ENCODE measurements around the gene ADORA1. TPM values are rescaled to one million over a fixed set of nuclear protein-coding genes. Genes with fewer than 3 reads are reported as not detected.

ADORA1 gene
- polyA plus RNA-seq, 1 donor (not counting 4 experiments of a cell fraction or from before 2014, with no cell fraction given): 0.09 TPM

DNA sequence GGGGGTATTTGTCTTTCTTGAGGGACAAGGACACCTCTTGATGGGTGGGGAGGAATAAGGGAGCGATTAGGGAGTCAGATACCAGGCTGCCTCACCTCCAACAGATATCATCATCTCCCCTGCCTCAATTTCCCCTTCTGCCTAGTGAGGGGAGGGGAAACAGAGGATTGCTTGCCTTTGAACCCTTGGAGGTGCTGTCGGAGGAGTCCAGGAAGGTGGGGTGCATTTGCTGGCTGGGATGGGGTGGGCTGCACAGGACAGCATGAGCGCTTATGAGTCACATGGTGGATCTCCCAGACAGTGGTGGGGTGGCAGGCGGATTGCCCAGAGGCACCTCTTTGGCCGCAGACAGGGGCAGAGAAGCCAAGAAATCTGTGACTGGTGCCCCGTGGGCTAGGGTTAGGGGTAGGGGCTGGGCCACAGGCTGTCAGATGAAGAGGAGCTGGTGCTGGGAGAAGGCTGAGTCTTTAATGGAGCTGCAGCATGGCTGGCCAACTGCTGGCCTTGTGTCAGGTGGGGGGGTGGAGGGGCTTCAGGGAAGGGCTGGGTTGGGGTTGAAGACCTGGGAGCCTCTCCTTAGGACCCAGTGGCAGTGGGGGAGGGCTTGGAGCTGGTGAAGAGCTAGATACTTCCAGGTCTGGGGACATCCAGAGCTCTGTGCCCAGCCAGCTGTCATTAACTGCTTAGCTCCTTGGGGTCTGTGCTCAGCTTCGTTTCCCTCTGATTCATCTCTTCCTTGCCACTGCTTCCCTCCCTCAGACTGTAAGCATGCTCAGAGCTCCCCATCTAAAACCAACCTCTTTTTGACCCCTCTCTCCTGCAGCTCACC lies 7.0 kb upstream of the ADORA1 start:
- no peak overlapping the region for H2AFZ ChIP-seq (ENCODE audit: control insufficient read depth, low read length)
- no peaks in the 10 kb centered on the region for H3K9me3 ChIP-seq (ENCODE audit: control insufficient read depth, low read depth, low read length)
- no peak overlapping the region for H3K4me2 ChIP-seq (ENCODE audit: control insufficient read depth, extremely low read depth, insufficient read depth, low read depth, low read length)
- DNase-seq (ENCODE audit: low read depth, low spot score) (no peak), FAIRE-seq (no peak)
- no peak overlapping the region for H3K9ac ChIP-seq (ENCODE audit: control insufficient read depth, extremely low read depth, insufficient read depth, low read length)
- H3K27me3 ChIP-seq (ENCODE audit: control insufficient read depth, extremely low read depth, insufficient read depth, low read length): peaks cover 52% of the 10 kb centered on the region
- no peak overlapping the region for H3K27ac ChIP-seq (ENCODE audit: control insufficient read depth, insufficient read depth, low read length)
- H3K36me3 ChIP-seq (ENCODE audit: control insufficient read depth in 2 of 2, extremely low read depth in 1 of 2, insufficient read depth in 2 of 2, low read length in 2 of 2): no peaks in the 10 kb centered on the region
- dilution Hi-C loops (cut with MboI; ENCODE audit: extremely low pct_ligation_motif_present, low sequenced_read_pairs): no loop called here
- TF ChIP-seq EZH2 (IDR thresholded peaks at IDR 0.05; ENCODE audit: low read length): no peak
- TF ChIP-seq, protein P1, sequence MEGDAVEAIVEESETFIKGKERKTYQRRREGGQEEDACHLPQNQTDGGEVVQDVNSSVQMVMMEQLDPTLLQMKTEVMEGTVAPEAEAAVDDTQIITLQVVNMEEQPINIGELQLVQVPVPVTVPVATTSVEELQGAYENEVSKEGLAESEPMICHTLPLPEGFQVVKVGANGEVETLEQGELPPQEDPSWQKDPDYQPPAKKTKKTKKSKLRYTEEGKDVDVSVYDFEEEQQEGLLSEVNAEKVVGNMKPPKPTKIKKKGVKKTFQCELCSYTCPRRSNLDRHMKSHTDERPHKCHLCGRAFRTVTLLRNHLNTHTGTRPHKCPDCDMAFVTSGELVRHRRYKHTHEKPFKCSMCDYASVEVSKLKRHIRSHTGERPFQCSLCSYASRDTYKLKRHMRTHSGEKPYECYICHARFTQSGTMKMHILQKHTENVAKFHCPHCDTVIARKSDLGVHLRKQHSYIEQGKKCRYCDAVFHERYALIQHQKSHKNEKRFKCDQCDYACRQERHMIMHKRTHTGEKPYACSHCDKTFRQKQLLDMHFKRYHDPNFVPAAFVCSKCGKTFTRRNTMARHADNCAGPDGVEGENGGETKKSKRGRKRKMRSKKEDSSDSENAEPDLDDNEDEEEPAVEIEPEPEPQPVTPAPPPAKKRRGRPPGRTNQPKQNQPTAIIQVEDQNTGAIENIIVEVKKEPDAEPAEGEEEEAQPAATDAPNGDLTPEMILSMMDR (optimal IDR thresholded peaks at IDR 0.05 in 1 of 3, IDR thresholded peaks at IDR 0.05 in 1 of 3, conservative IDR thresholded peaks at IDR 0.05 in 1 of 3; ENCODE audit: extremely low read depth in 1 of 3, insufficient read depth in 2 of 3, low read length in 3 of 3): no peak
- no peaks in the 10 kb centered on the region for H3K4me1 ChIP-seq (ENCODE audit: control insufficient read depth, extremely low read depth, insufficient read depth, low read length)
- no peaks in the 10 kb centered on the region for H3K9me1 ChIP-seq (ENCODE audit: control insufficient read depth, extremely low read depth, insufficient read depth, low read length)
- H3K79me2 ChIP-seq (ENCODE audit: control insufficient read depth, insufficient read depth, low read length): no peaks in the 10 kb centered on the region
- no peaks in the 10 kb centered on the region for H4K20me1 ChIP-seq (ENCODE audit: control insufficient read depth, extremely low read depth, insufficient read depth, low read length)
- no peak overlapping the region for H3K4me3 ChIP-seq (ENCODE audit: control insufficient read depth in 2 of 3, extremely low read depth in 1 of 3, insufficient read depth in 2 of 3, low read depth in 1 of 3, low read length in 3 of 3)

DNA sequence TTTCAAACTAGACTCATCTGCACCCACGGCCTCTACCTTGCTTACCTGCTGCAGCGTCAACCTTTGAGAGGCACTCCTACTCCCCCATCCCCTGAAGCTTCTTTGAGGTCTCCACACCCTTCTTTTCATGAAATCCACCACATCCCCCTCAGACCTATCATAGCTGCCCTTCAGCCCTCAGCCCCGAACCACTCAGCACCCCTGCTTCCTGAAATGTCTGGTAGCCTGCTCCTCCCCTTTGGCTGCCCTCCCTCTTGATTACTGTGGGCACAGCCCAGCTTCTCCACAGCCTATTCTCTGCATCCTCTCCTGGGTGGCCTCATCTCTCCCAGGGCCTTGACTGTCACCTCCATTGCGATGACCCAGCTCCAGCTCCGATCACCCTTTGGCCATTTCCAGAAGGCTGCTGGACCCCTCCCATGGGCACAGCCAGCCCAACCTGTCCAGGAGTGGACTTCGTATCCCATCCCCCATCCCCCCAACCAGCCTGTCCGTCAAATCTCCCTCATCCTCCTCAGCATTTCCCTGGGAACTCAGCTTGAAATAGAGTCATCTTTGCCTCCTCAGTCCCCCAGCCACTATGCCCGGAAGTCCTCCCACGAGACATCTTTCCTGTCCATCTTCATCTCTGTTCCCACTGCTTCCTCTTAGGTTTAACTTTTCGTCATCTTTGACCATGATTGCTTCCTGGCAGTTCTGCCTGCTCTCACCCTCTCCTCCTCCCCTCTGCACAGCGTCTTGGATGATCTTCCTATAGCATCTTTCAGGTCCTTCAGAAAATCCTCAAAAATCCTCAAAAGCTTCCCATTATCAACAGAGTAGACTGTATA lies 6.1 kb upstream of the ADORA1 start:
- Histone ChIP-seq H3K79me2 (ENCODE audit: control insufficient read depth, insufficient read depth, low read length) (no peaks in the 10 kb centered on the region), H3K9me3 (ENCODE audit: control insufficient read depth, low read depth, low read length) (no peaks in the 10 kb centered on the region), H3K4me3 (ENCODE audit: control insufficient read depth in 2 of 3, extremely low read depth in 1 of 3, insufficient read depth in 2 of 3, low read depth in 1 of 3, low read length in 3 of 3) (no peak overlapping the region), H4K20me1 (ENCODE audit: control insufficient read depth, extremely low read depth, insufficient read depth, low read length) (no peaks in the 10 kb centered on the region), H3K9me1 (ENCODE audit: control insufficient read depth, extremely low read depth, insufficient read depth, low read length) (no peaks in the 10 kb centered on the region), H3K27ac (ENCODE audit: control insufficient read depth, insufficient read depth, low read length) (no peak overlapping the region), H3K36me3 (ENCODE audit: control insufficient read depth in 2 of 2, extremely low read depth in 1 of 2, insufficient read depth in 2 of 2, low read length in 2 of 2) (no peaks in the 10 kb centered on the region), H3K27me3 (ENCODE audit: control insufficient read depth, extremely low read depth, insufficient read depth, low read length) (peaks cover 55% of the 10 kb centered on the region), H2AFZ (ENCODE audit: control insufficient read depth, low read length) (no peak overlapping the region), H3K4me1 (ENCODE audit: control insufficient read depth, extremely low read depth, insufficient read depth, low read length) (no peaks in the 10 kb centered on the region), H3K4me2 (ENCODE audit: control insufficient read depth, extremely low read depth, insufficient read depth, low read depth, low read length) (no peak overlapping the region), H3K9ac (ENCODE audit: control insufficient read depth, extremely low read depth, insufficient read depth, low read length) (no peak overlapping the region)
- no peak for FAIRE-seq
- no peak for DNase-seq (ENCODE audit: low read depth, low spot score)
- dilution Hi-C loops (cut with MboI; ENCODE audit: extremely low pct_ligation_motif_present, low sequenced_read_pairs): no loop called here
- TF ChIP-seq, protein P1 (optimal IDR thresholded peaks at IDR 0.05 in 1 of 3, IDR thresholded peaks at IDR 0.05 in 1 of 3, conservative IDR thresholded peaks at IDR 0.05 in 1 of 3; ENCODE audit: extremely low read depth in 1 of 3, insufficient read depth in 2 of 3, low read length in 3 of 3): no peak
- TF ChIP-seq EZH2 (IDR thresholded peaks at IDR 0.05; ENCODE audit: low read length): no peak
